Measurements from ENCODE around the gene CAPRIN2. TPM values are rescaled to one million over a fixed set of nuclear protein-coding genes. Genes with fewer than 3 reads are reported as not detected.

The CAPRIN2 gene
- polyA plus RNA-seq, 6 donors from 2014 or later = 5.1 to 12.8 (median 10.1) TPM; not detected in 1

DNA sequence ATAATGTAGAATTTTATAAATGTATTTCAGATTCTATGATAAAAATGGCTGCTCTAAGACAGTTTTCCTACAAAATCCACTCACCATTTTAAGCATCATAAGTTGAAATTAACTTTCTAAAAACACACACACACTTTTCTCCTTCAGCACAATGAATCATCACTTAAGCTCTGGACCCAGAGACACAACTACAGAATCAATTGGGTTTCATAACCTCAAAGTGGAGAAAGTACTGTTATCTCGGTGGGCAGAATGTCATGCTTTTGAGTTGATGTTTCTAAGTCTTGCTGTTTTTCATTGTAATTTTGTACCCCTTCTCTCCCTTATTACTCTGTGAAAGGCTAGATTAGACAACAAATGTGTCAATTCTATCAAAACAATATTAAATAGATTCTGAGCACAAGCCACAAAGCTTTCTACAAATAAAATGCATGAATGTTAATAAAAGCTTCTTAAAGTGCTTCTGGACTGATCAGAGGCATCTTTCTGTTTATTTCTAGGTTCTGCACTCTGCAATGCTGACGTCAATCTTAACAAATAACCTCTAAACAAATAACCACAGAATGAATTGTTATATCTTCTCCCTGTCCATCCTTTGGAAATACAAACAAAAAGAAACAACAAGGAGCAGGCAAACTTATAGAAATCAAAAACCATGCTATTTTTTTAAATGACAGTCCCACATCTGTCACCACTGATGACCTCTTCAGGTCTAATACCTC lies 67.3 kb downstream of the CAPRIN2 start:
- Mint-ChIP-seq H3K4me1 (peaks cover 11 to 20% (median 12%) of the 10 kb centered on the region in 3 donors), H3K4me3 (no peak overlapping the region), H3K9me3 (no peaks in the 10 kb centered on the region), H3K36me3 (peaks cover 0 to 24% of the 10 kb centered on the region in 2 donors), H3K27me3 (no peaks in the 10 kb centered on the region), H3K27ac (peak overlapping the region in 2 of 6 donors; percentile 15 to 69)
- DNase-seq (no peak), ATAC-seq (ENCODE audit: low read depth in 2 of 2) (no peak)

DNA sequence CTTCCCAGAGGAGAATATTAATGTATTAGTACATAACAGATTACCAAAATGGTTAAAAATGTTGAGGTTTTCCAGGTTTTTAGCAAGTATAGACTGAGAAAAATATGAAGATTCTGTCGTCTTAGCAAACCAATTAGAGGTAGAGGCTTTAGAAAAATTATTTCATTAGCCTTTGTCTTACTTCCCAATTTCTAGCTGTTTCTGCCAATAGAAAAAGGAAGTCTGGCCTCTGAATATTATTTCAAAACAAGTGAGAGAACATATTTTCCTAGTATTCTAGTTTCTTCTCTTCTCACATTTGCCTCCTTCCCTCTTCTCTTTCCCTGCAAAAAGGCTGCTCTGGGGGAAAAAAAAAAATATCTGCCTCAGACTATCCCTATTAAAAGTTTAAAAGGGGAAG lies 75.5 kb downstream of the CAPRIN2 start:
- no peaks in the 10 kb centered on the region for H3K27me3 Mint-ChIP-seq
- no peaks in the 10 kb centered on the region for H3K9me3 Mint-ChIP-seq
- H3K4me3 Mint-ChIP-seq = no peak overlapping the region
- DNase-seq = no peak
- no peak for ATAC-seq (ENCODE audit: low read depth in 2 of 2)
- H3K27ac Mint-ChIP-seq = no peak overlapping the region
- peaks cover 0 to under 1% (median 0%) of the 10 kb centered on the region in 3 donors for H3K4me1 Mint-ChIP-seq
- H3K36me3 Mint-ChIP-seq = peaks cover 16 to 48% of the 10 kb centered on the region in 2 donors

DNA sequence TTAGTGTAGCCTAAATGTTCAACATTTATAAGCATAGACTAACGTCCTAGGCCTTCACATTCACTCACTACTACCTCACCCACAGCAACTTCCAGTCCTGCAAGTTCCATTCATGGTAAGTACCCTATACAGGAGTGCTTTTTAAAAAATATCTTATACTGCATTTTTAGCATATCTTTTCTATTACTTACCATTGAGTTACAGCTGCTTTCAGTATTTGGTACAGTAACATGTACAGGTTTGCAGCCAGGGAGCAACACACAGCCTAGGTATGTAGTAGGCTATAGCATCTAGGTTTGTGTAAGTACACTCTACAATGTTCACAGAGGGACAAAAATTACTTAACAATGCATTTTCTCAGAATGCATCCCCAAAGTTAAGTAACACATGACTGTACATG lies 76.5 kb downstream of the CAPRIN2 start:
- no peak for ATAC-seq (ENCODE audit: low read depth in 2 of 2)
- no peak overlapping the region for H3K4me3 Mint-ChIP-seq
- H3K9me3 Mint-ChIP-seq = no peaks in the 10 kb centered on the region
- H3K36me3 Mint-ChIP-seq = peaks cover 16 to 43% of the 10 kb centered on the region in 2 donors
- no peaks in the 10 kb centered on the region for H3K4me1 Mint-ChIP-seq
- peak overlapping the region in 1 of 6 donors; percentile 13 for H3K27ac Mint-ChIP-seq
- no peaks in the 10 kb centered on the region for H3K27me3 Mint-ChIP-seq
- no peak for DNase-seq

DNA sequence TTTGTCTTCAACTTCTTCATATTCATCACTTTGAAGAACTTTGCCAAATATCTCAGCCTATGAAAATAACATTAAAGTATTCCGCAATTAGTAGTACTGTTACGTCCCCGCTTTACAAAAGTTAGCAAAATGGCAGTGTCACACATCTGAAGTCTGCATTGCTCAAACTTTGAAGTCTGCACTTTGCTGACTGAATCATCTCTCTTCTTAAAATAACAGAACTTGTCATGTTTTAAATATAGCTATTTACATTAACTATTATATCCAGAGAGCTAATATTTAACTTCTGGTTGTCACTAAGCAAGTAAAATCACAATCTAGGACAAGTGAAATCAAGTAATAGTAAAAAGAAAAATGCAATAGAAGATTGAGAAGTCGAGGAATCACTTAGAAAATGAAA lies 93.5 kb downstream of the CAPRIN2 start:
- Mint-ChIP-seq H3K27ac (no peak overlapping the region), H3K4me1 (no peaks in the 10 kb centered on the region), H3K4me3 (no peak overlapping the region), H3K9me3 (no peaks in the 10 kb centered on the region), H3K36me3 (peaks cover 13 to 23% of the 10 kb centered on the region in 2 donors), H3K27me3 (no peaks in the 10 kb centered on the region)
- DNase-seq (no peak), ATAC-seq (ENCODE audit: low read depth in 2 of 2) (no peak)

Other genes with a start within 250 kb of the CAPRIN2 start
- gene IPO8, start 59.1 kb downstream of the CAPRIN2 start, polyA plus RNA-seq (ENCODE audit: low read depth in 6 of 6) = 10 to 100 TPM; 10.0 to 19.0 (median 15.4) TPM
- gene TSPAN11, start 171.8 kb upstream of the CAPRIN2 start, polyA plus RNA-seq (ENCODE audit: low read depth in 6 of 6) = not detected